GM18858 (cell line): ENCODE results near the gene GPR89B.
"Not testable (repeated sequence)": the region's sequence is repeated elsewhere in the genome, so short reads cannot be mapped to it uniquely, and the experiment has no call there.

ENCODE experiments used
- ATAC-seq: cut with Tn5 transposase; IDR thresholded peaks from one replicate; pipeline ENCODE4 v1.9.1; 2021; ENCODE audit not compliant: unreplicated experiment

GPR89B gene

DNA sequence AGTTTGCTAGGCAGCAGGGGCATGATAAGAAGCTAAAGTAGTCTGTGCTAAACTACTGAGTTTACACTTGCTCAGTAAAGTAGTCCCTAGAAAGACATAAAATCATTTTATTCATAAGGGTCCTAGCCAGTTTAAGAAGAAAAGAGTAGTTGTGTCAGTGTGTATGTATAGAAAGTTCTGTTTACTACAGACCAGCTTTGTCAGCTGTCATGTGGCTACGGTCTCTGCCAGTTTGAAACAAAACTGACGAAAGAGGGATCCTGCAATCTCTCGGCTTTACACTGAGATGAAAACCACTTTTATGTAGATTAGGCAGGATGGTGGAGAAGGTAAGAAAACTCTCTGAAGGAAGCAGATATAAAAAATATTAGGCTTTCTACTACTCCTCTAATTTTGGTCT is 7.1 kb downstream of the GPR89B start:
- not testable (repeated sequence) for ATAC-seq

DNA sequence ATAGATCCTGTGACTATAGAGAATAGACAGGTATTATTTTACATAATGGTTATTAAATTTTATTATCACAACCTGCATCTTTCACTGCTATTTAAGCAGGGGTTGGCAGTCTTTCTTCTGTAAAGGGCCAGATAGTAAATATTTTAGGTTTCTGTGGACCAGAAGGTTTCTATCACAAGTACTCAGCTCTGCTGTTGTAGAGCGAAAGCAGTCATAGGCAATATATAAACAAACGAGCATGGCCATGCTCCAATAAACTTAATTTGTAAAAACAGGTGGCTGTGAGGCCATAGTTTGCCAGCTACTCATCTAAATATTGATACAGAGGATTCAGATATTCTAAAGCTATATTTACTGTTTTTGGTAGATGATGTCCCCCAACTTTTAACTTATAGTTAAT is 12.2 kb downstream of the GPR89B start:
- not testable (repeated sequence) for ATAC-seq

DNA sequence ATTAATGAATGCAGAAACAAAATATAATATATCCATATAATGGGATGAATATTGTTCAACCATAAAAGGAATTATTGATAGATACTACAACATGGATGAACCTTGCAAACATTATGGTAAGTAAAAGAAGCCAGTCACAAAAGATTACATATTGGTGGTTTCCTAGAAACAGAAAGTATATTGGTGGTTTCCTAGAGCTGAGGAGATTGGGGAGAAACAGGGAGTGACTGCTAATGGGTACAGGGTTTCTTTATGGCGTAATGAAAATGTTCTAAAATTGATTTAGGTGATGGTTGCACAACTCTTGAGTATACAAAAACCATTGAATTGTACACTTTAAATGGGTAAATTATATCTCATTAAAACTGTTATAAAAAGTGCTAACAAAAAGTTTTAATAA is 14.3 kb downstream of the GPR89B start:
- not testable (repeated sequence) for ATAC-seq

GRCh38 chr1:147949517-147949916 is 21.3 kb downstream of the GPR89B start:
- not testable (repeated sequence) for ATAC-seq

- not testable (repeated sequence) for ATAC-seq
These were observed 30.7 kb downstream of the GPR89B start for GRCh38 chr1:147958906-147959305.

DNA sequence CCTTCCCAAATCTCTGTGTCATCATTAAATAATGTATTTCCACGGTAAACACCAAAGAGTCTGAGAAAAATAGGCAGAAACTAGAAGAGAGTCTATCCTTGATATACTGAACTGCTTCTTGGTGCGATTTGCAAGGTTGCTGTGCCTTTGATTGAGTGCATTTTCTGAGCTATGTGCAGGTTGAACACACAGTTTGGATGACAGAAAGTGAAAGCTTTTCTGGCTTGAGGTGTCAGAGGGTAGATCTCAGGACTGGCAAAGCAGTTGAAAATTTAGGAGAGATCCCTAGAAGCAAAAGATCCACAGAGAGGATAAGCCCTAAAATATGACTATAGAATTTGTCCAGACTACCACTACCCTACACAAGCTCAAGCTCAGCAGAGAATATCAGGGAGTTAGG is 31.5 kb downstream of the GPR89B start:
- ATAC-seq, result not testable (repeated sequence)

DNA sequence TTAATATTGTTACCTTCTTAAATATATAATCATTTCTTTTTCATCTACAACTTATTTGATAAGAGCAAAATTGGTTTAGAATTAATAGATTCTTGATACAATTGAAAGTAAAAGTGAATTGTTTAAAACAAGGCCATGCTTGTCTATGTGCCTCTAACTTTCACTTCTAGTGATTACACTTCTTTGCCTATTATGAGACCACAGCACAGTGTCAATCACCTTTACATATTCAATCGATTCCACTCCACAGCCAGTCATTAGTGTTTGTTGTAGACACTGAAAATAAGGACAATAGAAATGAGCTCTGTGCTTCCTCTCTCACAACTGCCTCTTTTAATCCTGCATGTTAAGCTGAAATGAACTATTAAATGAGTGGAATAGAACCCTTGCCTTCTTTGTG is 36.4 kb downstream of the GPR89B start:
- ATAC-seq, result not testable (repeated sequence)

DNA sequence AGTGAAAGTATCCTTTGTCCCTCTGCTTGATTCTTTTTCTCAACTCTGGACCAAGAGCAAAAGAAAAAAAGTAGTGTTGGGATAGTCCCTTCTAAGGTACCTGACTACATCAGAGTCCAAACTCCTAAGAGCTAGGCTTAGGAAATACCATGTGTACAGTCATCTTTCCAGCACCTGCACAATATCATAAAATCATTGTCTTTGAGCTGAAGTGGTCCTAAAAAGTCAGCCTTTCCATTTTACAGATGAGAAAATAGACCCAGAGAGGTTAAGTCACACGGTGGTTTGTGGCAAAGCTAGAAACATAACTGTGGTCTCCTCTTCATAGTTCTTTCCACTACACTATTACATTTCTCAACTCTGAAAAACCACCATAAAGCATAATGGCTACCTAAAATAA is 38.4 kb downstream of the GPR89B start:
- ATAC-seq, result not testable (repeated sequence)

- ATAC-seq, result not testable (repeated sequence)
These were observed 50.9 kb downstream of the GPR89B start for GRCh38 chr1:147978896-147979651.

- ATAC-seq, result not testable (repeated sequence)
These were observed 57.2 kb downstream of the GPR89B start for GRCh38 chr1:147985374-147985773.

DNA sequence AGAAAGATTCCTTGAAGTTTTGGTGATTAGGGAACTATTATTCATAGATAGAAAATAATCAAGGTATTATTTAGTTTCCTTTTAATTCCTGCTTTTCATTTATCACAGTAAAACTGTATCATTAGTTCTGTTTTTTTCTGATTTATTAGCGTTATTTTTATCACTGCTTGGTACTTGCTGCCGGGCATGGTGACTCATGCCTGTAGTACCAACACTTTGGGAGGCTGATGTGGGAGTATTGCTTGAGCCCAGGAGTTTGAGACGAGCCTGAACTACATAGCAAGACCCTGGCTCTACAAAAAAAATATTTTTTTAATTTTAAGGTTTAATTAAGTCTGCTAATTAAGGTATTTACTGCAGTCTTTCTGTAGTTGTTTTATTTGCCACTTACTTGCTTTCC is 59.7 kb downstream of the GPR89B start:
- not testable (repeated sequence) for ATAC-seq

- ATAC-seq, result not testable (repeated sequence)
These were observed 64.7 kb downstream of the GPR89B start for GRCh38 chr1:147992916-147993315.

DNA sequence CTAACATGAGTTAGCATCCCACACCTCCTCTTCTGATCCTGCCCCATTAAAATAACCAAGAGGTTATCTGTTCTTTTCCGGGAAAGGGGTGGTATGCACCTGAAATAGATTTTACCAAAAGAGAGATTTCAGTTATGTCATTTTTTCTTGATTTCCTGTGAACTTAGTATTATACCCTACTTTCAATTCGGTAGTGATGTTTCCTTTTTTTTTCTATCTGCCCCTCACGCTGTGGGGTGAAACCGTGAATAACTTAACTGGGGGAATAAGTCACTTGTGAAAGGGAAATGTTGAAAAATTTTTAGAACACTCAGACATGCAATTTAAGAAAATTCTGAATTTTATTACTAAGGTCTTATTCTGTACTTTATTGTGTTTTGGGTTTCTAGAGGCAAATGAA is 65.2 kb downstream of the GPR89B start:
- ATAC-seq, result not testable (repeated sequence)

DNA sequence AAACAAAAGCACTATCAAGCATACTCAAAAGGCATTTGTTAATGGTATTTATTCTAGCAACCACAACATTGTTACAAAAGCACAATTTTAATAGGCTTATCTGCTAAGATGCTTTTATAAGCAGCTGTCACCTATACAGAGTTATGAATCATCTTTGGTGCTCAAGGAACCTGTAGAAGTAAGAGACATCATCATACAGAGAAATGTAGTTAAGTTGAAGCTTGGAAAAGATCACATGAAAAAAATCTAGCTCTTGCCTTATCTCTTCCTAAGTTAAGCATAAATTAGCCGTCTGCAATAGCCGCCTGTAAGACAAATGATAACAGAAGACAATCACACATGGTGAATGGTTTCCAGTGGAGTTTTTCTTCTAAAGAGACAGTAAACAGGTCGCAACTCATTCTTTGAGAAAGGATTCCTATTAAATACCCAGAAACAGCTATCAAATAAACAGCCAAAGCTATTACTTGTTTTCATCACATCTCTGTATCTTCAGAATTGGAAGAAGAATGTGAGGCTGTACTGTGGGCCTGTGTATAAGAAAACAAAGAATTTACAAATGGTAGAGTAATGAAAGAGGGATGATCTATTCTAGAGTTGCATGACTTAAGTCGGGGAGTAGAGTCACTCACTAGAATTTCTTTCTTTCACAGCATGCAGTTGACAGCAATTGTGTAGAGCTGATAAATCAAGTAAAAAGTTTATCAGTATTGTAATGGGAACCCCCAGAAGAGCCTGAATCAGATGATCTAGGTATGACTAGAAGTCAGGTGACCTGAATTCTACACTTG is 65.8 kb downstream of the GPR89B start:
- ATAC-seq, result not testable (repeated sequence)

DNA sequence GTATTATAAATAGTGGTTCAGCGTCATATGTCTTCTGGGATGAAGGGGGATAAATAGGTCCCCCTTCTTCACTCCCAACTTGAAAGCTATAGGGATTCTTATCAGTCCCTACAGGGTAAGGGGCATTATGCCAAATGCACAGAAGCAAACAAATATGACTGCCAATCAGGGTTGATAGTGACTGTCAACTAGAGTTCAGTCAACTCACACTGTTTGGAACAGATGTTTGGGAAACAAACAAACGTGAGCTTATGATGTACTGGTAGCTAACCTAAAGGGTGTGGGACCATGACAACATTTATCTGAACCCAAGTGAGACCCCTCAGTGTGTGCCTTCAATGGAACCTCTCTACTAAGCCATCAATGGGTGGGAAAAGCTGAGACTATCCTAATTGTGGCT is 67.9 kb downstream of the GPR89B start:
- not testable (repeated sequence) for ATAC-seq

DNA sequence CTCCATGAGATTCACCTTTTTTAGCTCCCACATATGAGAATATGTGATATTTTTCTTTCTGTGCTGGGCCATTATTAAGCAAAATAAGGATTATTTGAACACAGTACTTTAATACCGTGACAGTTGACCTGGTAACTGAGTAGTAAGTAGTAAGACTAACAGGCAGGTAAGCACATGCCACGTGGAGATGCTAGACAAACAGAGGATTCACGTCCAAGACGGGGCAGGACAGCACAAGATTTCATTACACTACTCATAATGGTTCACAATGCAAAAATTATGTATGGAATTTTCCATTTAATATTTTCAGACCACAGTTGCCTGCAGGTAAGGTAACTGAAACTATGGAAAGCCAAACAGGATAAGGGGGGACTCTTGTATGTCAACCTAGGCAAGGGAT is 79.5 kb downstream of the GPR89B start:
- not testable (repeated sequence) for ATAC-seq

DNA sequence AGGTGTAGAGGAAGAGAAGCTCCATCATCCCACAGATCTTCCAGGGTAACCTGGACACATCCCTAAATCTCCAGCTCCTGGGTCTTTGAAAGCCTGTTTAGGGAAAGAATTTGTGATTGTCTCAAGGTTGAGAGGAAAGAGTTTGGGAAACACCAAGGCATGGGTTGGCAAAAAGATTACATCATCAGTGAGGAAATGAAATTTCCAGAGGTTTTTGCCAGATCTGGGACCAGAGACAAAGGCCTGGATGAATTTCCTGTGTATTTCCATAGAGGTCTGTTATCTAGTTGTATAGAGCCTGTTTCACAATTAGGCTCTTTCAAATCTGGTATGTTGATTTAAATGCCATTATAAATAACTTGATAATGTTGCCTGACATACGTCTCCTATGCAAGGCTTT is 82.3 kb downstream of the GPR89B start:
- no peak for ATAC-seq

- not testable (repeated sequence) for ATAC-seq
These were observed 85.2 kb downstream of the GPR89B start for GRCh38 chr1:148013177-148014144.

- not testable (repeated sequence) for ATAC-seq
These were observed 86.3 kb downstream of the GPR89B start for GRCh38 chr1:148014289-148015200.

DNA sequence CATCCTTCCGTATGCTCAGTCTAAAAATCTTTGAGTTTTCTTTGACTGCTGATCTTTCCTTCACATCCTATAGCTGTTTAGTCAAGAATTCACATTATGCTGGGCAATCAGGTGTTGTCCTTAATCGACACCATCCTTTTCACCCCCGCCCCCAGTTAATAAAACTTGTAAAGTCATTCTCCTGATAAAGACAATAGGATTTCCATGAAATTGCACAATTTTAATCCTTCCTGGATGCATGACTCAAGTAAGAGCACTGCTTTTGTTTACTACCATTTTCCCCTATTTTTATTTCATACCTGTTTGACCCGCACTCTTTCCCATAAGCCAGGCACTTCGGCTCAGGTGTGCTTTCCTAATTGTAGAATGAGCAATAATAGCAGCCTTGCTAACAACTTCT is 96.7 kb downstream of the GPR89B start:
- not testable (repeated sequence) for ATAC-seq
